ENCODE measurements around the gene NUDT3. TPM values are rescaled to one million over a fixed set of nuclear protein-coding genes. Genes with fewer than 3 reads are reported as not detected.
A peak's percentile ranks its signal among the peaks of the same experiment; 100 is the strongest.

The NUDT3 gene
- total and polyA plus RNA-seq, 9 of the 15 experiments (the other 6 are each of a cell fraction or from before 2014, with no cell fraction given): 5.4 to 81.2 (median 56.4) TPM

GRCh38 chr6:34240329-34241248 is 151.9 kb downstream of the NUDT3 start (continued):
- TF ChIP-seq ZNF347 (CRISPR knock-in tag; IDR thresholded peaks at IDR 0.05; ENCODE audit: low read depth): no peak
- TF ChIP-seq DACH1 (IDR thresholded peaks at IDR 0.05; ENCODE audit: partially characterized antibody): no peak

GRCh38 chr6:34239893-34240292 is 152.6 kb downstream of the NUDT3 start:
- H3K4me1 ChIP-seq (replicated peaks in 1 of 2; ENCODE audit: control insufficient read depth in 2 of 2, insufficient read depth in 2 of 2, low read length in 2 of 2): peaks cover 75 to 76% of the 10 kb centered on the region in 2 experiments
- BruUV-seq (replicated peaks): no TSS peak
- no peaks in the 10 kb centered on the region for H3K27me3 ChIP-seq (ENCODE audit: control insufficient read depth in 2 of 2, insufficient read depth in 2 of 2, low read length in 2 of 2)
- H3K9ac ChIP-seq (ENCODE audit: insufficient read depth in 1 of 2, low read depth in 2 of 2, low read length in 2 of 2): peak overlapping the region; percentile 85 to 97
- no peaks in the 10 kb centered on the region for H3K9me1 ChIP-seq (ENCODE audit: control insufficient read depth, insufficient read depth, low read length)
- H3K4me2 ChIP-seq (ENCODE audit: insufficient read depth, low read length): peak overlapping the region; percentile 85
- in situ Hi-C loops (cut with MboI) (no loop called here), intact Hi-C loops (cut with micrococcal nuclease) (loop anchor here (5.0 kb wide), 1 partner anchor 183 kb away; no protein-coding TSS in a partner anchor)
- DNase-seq (ENCODE audit: extremely low read depth in 1 of 4, low spot score in 3 of 4) (peak in 1 of 4 experiments; percentile 8), ATAC-seq (no peak), FAIRE-seq (no peak)
- peak overlapping the region; percentile 85; the same call in 1 of the 2 replicates for H3K4me3 ChIP-seq
- H3K79me2 ChIP-seq (ENCODE audit: control insufficient read depth, insufficient read depth, low read length): peaks cover 78% of the 10 kb centered on the region
- peak overlapping the region; percentile 98 for H3K27ac ChIP-seq (ENCODE audit: extremely low read depth, low read depth, low read length)
- 44% methylated on average over 2 of the region's 2 CpGs for WGBS (ENCODE audit: insufficient coverage, low coverage, missing lambda C conversion rate)
- H3K9me3 ChIP-seq (replicated peaks; ENCODE audit: control insufficient read depth, insufficient read depth, low read depth, low read length): no peaks in the 10 kb centered on the region
- POLR2A ChIA-PET: interaction anchor here (0.6 to 1.6 kb wide), 8 partner anchors 10 to 564 kb away, joined by 3 to 8 read pairs (median 4); no protein-coding TSS in a partner anchor
- peaks cover 70% of the 10 kb centered on the region for H3K36me3 ChIP-seq (ENCODE audit: control insufficient read depth, insufficient read depth, low read length)
- peaks cover 44% of the 10 kb centered on the region for H4K20me1 ChIP-seq (replicated peaks; ENCODE audit: control insufficient read depth, insufficient read depth, low read length)
- CTCF ChIA-PET (ENCODE audit: low intra/inter-chr PET ratio): no interaction called here
- no peak overlapping the region for H2AFZ ChIP-seq (ENCODE audit: low read depth, low read length)
- TF ChIP-seq CSDE1 (IDR thresholded peaks at IDR 0.05): no peak
- TF ChIP-seq POLR2AphosphoS5 (IDR thresholded peaks at IDR 0.05; ENCODE audit: control insufficient read depth, insufficient read depth, low read depth, low read length): peak; percentile 35; the same call in 1 of the 2 replicates
- TF ChIP-seq CBX1 (IDR thresholded peaks at IDR 0.05; ENCODE audit: low read depth): no peak
- TF ChIP-seq, protein P1, sequence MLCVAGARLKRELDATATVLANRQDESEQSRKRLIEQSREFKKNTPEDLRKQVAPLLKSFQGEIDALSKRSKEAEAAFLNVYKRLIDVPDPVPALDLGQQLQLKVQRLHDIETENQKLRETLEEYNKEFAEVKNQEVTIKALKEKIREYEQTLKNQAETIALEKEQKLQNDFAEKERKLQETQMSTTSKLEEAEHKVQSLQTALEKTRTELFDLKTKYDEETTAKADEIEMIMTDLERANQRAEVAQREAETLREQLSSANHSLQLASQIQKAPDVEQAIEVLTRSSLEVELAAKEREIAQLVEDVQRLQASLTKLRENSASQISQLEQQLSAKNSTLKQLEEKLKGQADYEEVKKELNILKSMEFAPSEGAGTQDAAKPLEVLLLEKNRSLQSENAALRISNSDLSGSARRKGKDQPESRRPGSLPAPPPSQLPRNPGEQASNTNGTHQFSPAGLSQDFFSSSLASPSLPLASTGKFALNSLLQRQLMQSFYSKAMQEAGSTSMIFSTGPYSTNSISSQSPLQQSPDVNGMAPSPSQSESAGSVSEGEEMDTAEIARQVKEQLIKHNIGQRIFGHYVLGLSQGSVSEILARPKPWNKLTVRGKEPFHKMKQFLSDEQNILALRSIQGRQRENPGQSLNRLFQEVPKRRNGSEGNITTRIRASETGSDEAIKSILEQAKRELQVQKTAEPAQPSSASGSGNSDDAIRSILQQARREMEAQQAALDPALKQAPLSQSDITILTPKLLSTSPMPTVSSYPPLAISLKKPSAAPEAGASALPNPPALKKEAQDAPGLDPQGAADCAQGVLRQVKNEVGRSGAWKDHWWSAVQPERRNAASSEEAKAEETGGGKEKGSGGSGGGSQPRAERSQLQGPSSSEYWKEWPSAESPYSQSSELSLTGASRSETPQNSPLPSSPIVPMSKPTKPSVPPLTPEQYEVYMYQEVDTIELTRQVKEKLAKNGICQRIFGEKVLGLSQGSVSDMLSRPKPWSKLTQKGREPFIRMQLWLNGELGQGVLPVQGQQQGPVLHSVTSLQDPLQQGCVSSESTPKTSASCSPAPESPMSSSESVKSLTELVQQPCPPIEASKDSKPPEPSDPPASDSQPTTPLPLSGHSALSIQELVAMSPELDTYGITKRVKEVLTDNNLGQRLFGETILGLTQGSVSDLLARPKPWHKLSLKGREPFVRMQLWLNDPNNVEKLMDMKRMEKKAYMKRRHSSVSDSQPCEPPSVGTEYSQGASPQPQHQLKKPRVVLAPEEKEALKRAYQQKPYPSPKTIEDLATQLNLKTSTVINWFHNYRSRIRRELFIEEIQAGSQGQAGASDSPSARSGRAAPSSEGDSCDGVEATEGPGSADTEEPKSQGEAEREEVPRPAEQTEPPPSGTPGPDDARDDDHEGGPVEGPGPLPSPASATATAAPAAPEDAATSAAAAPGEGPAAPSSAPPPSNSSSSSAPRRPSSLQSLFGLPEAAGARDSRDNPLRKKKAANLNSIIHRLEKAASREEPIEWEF (CRISPR knock-in tag; IDR thresholded peaks at IDR 0.05): no peak
- no peak for TF ChIP-seq THRAP3 (IDR thresholded peaks at IDR 0.05; ENCODE audit: borderline replicate concordance)
- TF ChIP-seq, protein P2, sequence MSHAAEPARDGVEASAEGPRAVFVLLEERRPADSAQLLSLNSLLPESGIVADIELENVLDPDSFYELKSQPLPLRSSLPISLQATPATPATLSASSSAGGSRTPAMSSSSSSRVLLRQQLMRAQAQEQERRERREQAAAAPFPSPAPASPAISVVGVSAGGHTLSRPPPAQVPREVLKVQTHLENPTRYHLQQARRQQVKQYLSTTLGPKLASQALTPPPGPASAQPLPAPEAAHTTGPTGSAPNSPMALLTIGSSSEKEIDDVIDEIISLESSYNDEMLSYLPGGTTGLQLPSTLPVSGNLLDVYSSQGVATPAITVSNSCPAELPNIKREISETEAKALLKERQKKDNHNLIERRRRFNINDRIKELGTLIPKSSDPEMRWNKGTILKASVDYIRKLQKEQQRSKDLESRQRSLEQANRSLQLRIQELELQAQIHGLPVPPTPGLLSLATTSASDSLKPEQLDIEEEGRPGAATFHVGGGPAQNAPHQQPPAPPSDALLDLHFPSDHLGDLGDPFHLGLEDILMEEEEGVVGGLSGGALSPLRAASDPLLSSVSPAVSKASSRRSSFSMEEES (CRISPR knock-in tag; IDR thresholded peaks at IDR 0.05): no peak
- no peak for TF ChIP-seq MCM5 (IDR thresholded peaks at IDR 0.05; ENCODE audit: low read depth)
- TF ChIP-seq TAF9B (IDR thresholded peaks at IDR 0.05; ENCODE audit: partially characterized antibody): no peak
- TF ChIP-seq, protein P3, sequence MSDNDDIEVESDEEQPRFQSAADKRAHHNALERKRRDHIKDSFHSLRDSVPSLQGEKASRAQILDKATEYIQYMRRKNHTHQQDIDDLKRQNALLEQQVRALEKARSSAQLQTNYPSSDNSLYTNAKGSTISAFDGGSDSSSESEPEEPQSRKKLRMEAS (CRISPR knock-in tag; IDR thresholded peaks at IDR 0.05): no peak
- TF ChIP-seq POLR2B (IDR thresholded peaks at IDR 0.05; ENCODE audit: low read depth, partially characterized antibody): no peak
- TF ChIP-seq ZNF699 (CRISPR knock-in tag; IDR thresholded peaks at IDR 0.05; ENCODE audit: insufficient replicate concordance): no peak
